ENCODE data around the gene IQSEC1. TPM values are rescaled to one million over a fixed set of nuclear protein-coding genes. Genes with fewer than 3 reads are reported as not detected.

The IQSEC1 gene
- total and polyA plus RNA-seq, 2 donors (not counting 1 experiment from before 2014, with no cell fraction given), result 96.7 to 222 TPM

- H3K4me2 ChIP-seq (replicated peaks; ENCODE audit: low read depth, low read length, poor library complexity, severe bottlenecking), result no peak overlapping the region
- H3K36me3 ChIP-seq (replicated peaks in 1 of 2; ENCODE audit: control extremely low read depth in 1 of 2, control insufficient read depth in 1 of 2, extremely low read depth in 1 of 2, insufficient read depth in 2 of 2, low read length in 1 of 2), result peaks cover 0 to 15% of the 10 kb centered on the region in 2 experiments
- Mint-ChIP-seq H3K27ac (peak overlapping the region; percentile 93), H3K4me1 (peaks cover 63% of the 10 kb centered on the region), H3K9me3 (ENCODE audit: insufficient read depth) (no peaks in the 10 kb centered on the region), H3K27me3 (no peaks in the 10 kb centered on the region), H3K4me3 (no peak overlapping the region)
- no peak overlapping the region for H3K4me3 ChIP-seq (ENCODE audit: control extremely low read depth in 1 of 5, extremely low read depth in 1 of 5, insufficient read depth in 1 of 5, low read depth in 2 of 5, low read length in 4 of 5)
- no peak for ATAC-seq (ENCODE audit: low read depth)
- peaks cover 0 to 4% (median 0%) of the 10 kb centered on the region in 3 donors for H3K9me3 ChIP-seq (ENCODE audit: control extremely low read depth in 1 of 3, control insufficient read depth in 2 of 3, insufficient read depth in 1 of 3, low read length in 2 of 3)
- CTCF ChIA-PET, result interaction anchor here (0.9 to 2.2 kb wide), 5 partner anchors 15 to 46 kb away, joined by 3 to 8 read pairs (median 6); no protein-coding TSS in a partner anchor
- POLR2A ChIA-PET, result interaction anchor here (0.6 kb wide), 2 partner anchors 52 to 400 kb away, joined by 3 to 5 read pairs; no protein-coding TSS in a partner anchor
- H3K9ac ChIP-seq (ENCODE audit: low read length), result no peak overlapping the region
- H2AFZ ChIP-seq (ENCODE audit: insufficient read depth, low read depth, low read length, poor library complexity, severe bottlenecking), result no peak overlapping the region
- WGBS (ENCODE audit: insufficient coverage), result 100% methylated on average over 1 of the region's 4 CpGs
- no peak for TF ChIP-seq CTCF (IDR thresholded peaks at IDR 0.05)
- TF ChIP-seq EZH2 (IDR thresholded peaks at IDR 0.05; ENCODE audit: borderline replicate concordance, insufficient read depth, low read depth, low read length, poor library complexity, severe bottlenecking), result no peak
- peaks cover 97% of the 10 kb centered on the region for H3K79me2 ChIP-seq (ENCODE audit: control insufficient read depth, insufficient read depth, low read length)
- H3K27me3 ChIP-seq (replicated peaks in 1 of 4; ENCODE audit: control extremely low read depth in 1 of 4, control insufficient read depth in 3 of 4, insufficient read depth in 4 of 4, low read length in 3 of 4), result no peaks in the 10 kb centered on the region
- peaks cover 33 to 52% of the 10 kb centered on the region in 2 donors for H3K4me1 ChIP-seq (ENCODE audit: control insufficient read depth in 2 of 2, insufficient read depth in 2 of 2, low read length in 2 of 2)
- no peak overlapping the region for H3K27ac ChIP-seq (ENCODE audit: low read length in 2 of 2)
- DNase-seq, result no peak
- intact Hi-C loops (cut with micrococcal nuclease), result no loop called here
- peaks cover 22% of the 10 kb centered on the region for H4K20me1 ChIP-seq (ENCODE audit: control insufficient read depth, insufficient read depth, low read length, poor library complexity, severe bottlenecking)
These were observed 8.3 kb downstream of the IQSEC1 start for GRCh38 chr3:13064964-13065363.

GRCh38 chr3:13064159-13064868 is 8.9 kb downstream of the IQSEC1 start:
- no peaks in the 10 kb centered on the region for H3K27me3 Mint-ChIP-seq
- 70% methylated on average over 8 of the region's 12 CpGs for WGBS (ENCODE audit: insufficient coverage)
- H4K20me1 ChIP-seq (ENCODE audit: control insufficient read depth, insufficient read depth, low read length, poor library complexity, severe bottlenecking), result peaks cover 28% of the 10 kb centered on the region
- ChIA-PET POLR2A (interaction anchor here (0.6 kb wide), 1 partner anchor 399 kb away, joined by 5 read pairs; no protein-coding TSS in a partner anchor), CTCF (interaction anchor here (1.3 to 2.2 kb wide), 2 partner anchors 28 to 46 kb away, joined by 3 to 8 read pairs; no protein-coding TSS in a partner anchor)
- intact Hi-C loops (cut with micrococcal nuclease), result no loop called here
- H3K27me3 ChIP-seq (replicated peaks in 1 of 4; ENCODE audit: control extremely low read depth in 1 of 4, control insufficient read depth in 3 of 4, insufficient read depth in 4 of 4, low read length in 3 of 4), result no peaks in the 10 kb centered on the region
- TF ChIP-seq EZH2 (IDR thresholded peaks at IDR 0.05; ENCODE audit: borderline replicate concordance, insufficient read depth, low read depth, low read length, poor library complexity, severe bottlenecking) (no peak), CTCF (IDR thresholded peaks at IDR 0.05) (no peak)
- H3K4me1 Mint-ChIP-seq, result peaks cover 57% of the 10 kb centered on the region
- H3K36me3 ChIP-seq (replicated peaks in 1 of 2; ENCODE audit: control extremely low read depth in 1 of 2, control insufficient read depth in 1 of 2, extremely low read depth in 1 of 2, insufficient read depth in 2 of 2, low read length in 1 of 2), result peaks cover 0 to 16% of the 10 kb centered on the region in 2 experiments
- peaks cover 0 to 4% (median 0%) of the 10 kb centered on the region in 3 donors for H3K9me3 ChIP-seq (ENCODE audit: control extremely low read depth in 1 of 3, control insufficient read depth in 2 of 3, insufficient read depth in 1 of 3, low read length in 2 of 3)
- no peak overlapping the region for H3K27ac Mint-ChIP-seq
- peaks cover 26 to 46% of the 10 kb centered on the region in 2 donors for H3K4me1 ChIP-seq (ENCODE audit: control insufficient read depth in 2 of 2, insufficient read depth in 2 of 2, low read length in 2 of 2)
- H2AFZ ChIP-seq (ENCODE audit: insufficient read depth, low read depth, low read length, poor library complexity, severe bottlenecking), result no peak overlapping the region
- no peak for DNase-seq
- peaks cover 97% of the 10 kb centered on the region for H3K79me2 ChIP-seq (ENCODE audit: control insufficient read depth, insufficient read depth, low read length)
- H3K27ac ChIP-seq (ENCODE audit: low read length in 2 of 2), result no peak overlapping the region
- H3K4me2 ChIP-seq (replicated peaks; ENCODE audit: low read depth, low read length, poor library complexity, severe bottlenecking), result no peak overlapping the region
- no peak overlapping the region for H3K4me3 ChIP-seq (ENCODE audit: control extremely low read depth in 1 of 5, extremely low read depth in 1 of 5, insufficient read depth in 1 of 5, low read depth in 2 of 5, low read length in 4 of 5)
- H3K4me3 Mint-ChIP-seq, result no peak overlapping the region
- no peaks in the 10 kb centered on the region for H3K9me3 Mint-ChIP-seq (ENCODE audit: insufficient read depth)
- H3K9ac ChIP-seq (ENCODE audit: low read length), result no peak overlapping the region
- ATAC-seq (ENCODE audit: low read depth), result no peak
